GM19328 (cell line): ENCODE measurements around the gene STX3.
"Not testable (repeated sequence)": the region's sequence is repeated elsewhere in the genome, so short reads cannot be mapped to it uniquely, and the experiment has no call there.

Source experiments
- ATAC-seq: cut with Tn5 transposase; IDR thresholded peaks from one replicate; pipeline ENCODE4 v1.9.1; 2021; ENCODE audit warnings: mild to moderate bottlenecking, moderate library complexity; ENCODE audit not compliant: unreplicated experiment

The STX3 gene

GRCh38 chr11:59756845-59757244 is 1.7 kb downstream of the STX3 start:
- ATAC-seq: no peak

DNA sequence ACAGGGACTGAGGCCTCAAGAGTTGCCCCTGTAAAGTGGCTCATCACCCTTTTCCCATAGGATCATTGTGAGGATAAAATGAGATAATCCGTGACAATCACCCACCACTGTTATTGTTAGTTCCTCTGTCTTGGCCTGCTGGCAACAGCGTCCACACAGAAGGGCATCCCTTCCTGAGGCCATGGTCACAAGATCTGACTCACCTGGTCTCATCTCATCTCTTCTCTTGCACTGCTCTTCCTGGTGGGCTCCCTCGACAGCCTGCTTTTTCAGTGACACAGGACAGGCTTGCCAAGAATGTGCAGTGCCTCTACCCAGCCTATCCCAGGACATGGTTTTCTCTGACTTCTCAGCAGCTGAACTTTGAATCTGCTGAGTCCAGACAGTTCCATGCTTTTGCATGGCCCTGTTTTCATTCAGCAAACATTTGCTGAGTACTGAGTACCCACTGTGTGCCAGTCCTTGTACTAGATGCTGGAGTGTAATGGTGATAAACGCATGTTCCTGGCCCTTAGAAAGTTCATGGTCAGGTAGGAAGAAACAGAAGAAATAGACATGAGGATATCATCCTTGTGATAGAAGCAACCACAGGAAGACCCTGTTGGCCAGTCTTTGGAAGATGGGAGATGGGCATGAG is 3.3 kb downstream of the STX3 start:
- no peak for ATAC-seq

DNA sequence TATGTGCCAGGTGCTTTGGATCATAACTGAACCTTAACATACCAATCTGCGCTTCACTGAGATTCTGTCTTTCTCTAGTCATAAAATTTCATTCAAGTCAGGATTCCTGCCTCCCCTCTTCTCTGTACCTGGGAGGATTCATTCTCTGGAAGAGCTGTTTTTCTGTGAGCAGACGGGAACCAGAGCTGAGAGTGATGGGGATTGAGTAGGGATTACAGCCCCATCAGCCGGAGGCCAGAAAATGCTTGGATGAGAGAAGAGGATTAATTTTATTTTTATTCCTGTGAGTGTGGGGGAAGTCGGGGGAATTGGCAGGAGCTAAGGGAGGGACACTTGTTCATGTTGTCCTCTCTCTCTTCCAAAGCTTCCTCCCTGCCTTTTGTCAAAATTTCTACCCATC is 4.7 kb downstream of the STX3 start:
- ATAC-seq: no peak

GRCh38 chr11:59760771-59761170 is 5.6 kb downstream of the STX3 start:
- no peak for ATAC-seq

- ATAC-seq: no peak
Measured at GRCh38 chr11:59761993-59762392, 6.8 kb downstream of the STX3 start.

- no peak for ATAC-seq
Measured at GRCh38 chr11:59765068-59765735, 10.0 kb downstream of the STX3 start.

DNA sequence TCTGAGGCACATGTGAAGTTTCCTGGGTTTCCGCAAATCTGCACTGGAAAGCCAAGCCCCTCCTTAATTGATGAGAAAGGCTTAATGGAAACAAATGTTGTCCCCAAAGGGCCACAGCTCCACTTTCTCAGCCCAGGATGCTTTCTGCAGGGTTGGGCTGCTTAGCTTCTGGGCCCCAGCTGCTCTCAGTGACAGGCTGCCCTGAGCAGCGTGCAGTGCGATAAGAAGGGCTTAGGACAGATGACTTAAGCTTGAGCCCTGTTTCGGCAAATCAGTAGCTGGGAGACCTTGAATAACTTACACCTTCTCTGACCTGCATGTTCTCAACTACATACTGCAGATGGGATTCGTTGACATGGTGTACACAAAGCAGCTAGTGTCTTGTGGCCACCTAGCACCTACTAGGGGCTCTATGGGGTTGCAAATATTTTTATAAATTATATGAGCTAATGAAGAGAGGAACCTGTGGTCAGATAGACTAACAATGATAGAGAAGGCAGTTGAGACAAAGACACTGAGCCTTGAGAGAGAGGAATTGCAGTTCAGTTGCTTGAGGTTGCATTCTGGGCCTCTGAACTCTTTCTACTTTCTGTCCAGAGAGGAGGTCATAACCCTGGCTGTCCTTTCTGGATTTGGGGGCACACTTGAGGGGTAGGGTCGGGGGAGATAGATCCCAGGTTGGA is 11.5 kb downstream of the STX3 start:
- ATAC-seq: no peak

DNA sequence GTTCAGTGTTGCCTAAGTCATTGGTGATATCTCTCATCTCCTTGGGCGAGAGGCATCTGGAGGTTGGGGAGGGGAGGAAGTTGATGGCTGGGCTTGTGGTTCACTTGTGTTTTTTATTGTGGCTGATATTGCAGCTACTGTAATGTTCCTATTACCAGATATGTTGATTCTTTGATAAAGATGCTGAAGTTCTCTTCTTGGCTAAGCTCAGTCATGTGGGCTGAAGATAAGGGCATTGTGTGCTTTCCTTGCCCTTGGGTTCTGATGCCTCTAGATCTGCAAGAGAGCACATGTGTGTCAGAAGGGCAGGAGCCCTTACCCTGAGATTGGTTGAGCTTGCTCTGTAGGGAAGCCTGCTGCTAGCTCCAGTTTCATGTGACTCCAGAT is 12.0 kb downstream of the STX3 start:
- ATAC-seq: no peak

DNA sequence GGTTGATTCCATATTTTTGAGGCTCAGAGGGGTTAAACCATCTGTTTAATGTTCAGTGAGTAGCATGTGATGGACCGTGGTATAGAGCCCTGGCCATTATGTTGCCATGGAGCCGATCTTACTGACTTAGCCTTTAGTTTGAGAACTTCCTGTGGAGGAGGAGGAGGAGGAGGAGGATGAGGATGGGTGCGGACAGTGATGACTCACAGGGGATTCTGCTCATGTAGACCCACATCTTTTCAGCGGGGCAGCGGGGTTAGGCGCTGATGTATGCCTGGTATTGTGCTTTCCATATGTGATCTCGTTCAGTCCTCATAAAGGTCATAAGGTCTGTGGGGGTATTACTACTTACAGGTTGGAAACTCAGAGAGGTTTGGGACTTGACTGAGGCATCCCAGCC is 13.9 kb downstream of the STX3 start:
- no peak for ATAC-seq

- ATAC-seq: no peak
Measured at GRCh38 chr11:59769828-59770227, 14.7 kb downstream of the STX3 start.

DNA sequence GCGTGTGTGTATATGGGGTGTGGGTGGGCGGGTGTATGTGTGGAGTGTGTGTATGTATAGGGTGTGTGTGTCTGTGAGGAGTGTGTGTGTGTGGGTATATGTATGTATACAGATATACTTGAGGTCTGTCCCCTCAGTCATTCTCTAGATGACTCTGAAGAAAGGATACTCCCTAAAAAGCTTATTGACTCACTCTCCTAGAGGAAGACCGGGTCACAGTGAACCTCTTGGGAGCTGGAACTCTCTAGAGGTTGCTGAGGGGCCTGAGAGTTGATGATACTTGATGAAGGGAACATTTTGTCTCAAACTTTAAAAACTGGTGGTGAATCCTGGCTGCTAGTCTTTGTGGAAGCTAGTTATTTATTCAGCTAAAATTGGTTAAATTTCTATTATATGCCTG is 15.1 kb downstream of the STX3 start:
- no peak for ATAC-seq

DNA sequence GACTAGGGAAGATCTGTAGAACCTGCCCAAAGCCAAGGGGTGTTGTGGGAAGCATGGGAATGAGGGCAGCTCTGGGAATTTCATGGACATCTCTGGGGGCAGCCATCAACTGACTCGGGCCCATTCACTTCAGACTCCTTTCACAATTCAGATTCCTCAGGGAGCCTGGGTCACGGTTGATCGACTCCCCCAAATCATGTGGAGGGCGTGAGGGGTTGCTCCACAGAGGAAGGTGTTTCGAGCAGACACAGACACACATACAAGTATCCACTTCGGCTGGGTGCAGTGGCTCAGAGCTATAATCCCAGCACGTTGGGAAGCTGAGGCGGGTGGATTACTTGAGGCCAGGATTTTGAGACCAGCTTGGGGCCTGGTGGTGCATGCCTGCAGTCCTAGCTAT is 15.7 kb downstream of the STX3 start:
- ATAC-seq: no peak

- no peak for ATAC-seq
Measured at GRCh38 chr11:59771605-59772004, 16.4 kb downstream of the STX3 start.

- no peak for ATAC-seq
Measured at GRCh38 chr11:59773083-59773440, 17.9 kb downstream of the STX3 start.

GRCh38 chr11:59776210-59777066 is 21.3 kb downstream of the STX3 start:
- no peak for ATAC-seq

DNA sequence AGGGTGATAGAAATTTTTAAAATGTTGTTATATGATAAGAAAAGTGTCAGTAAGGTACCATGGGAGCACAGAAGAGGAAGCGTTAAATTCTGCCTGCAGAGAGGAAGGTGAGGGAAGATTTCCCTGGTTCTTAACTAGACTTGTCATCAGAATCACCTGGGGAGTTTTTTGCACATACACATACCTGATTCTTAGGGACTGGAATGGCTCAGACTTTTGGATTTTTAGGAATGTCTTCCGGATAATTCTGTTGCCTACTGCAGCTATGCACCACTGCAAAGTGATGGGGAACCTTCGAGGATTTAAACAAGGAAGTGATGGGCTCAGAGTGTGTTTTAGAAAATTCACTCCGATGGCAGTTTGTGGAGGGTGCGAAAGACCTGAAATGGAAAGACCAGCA is 21.9 kb downstream of the STX3 start:
- no peak for ATAC-seq

DNA sequence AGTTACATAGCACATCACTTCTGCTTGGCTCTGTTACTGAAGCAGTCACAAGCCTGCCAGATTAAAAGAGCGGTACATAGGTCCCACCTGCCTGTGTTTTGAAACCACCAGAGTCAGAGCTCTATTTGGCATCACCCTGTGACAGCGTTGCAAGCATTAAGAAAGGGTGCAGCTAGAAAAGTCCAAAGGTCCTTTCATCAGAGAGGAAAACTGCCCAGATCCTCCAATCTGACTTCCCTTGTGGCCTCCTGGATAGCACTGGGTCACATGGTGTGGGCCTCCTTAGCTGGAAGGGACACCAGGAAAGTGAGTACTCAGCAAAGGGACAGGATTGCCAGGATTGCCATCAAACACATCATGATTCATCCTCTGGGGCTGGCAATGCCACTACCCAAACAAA is 22.9 kb downstream of the STX3 start:
- ATAC-seq: no peak

- no peak for ATAC-seq
Measured at GRCh38 chr11:59779487-59779886, 24.3 kb downstream of the STX3 start.

GRCh38 chr11:59782080-59782479 is 26.9 kb downstream of the STX3 start:
- no peak for ATAC-seq

- no peak for ATAC-seq
Measured at GRCh38 chr11:59783632-59784090, 28.5 kb downstream of the STX3 start.

DNA sequence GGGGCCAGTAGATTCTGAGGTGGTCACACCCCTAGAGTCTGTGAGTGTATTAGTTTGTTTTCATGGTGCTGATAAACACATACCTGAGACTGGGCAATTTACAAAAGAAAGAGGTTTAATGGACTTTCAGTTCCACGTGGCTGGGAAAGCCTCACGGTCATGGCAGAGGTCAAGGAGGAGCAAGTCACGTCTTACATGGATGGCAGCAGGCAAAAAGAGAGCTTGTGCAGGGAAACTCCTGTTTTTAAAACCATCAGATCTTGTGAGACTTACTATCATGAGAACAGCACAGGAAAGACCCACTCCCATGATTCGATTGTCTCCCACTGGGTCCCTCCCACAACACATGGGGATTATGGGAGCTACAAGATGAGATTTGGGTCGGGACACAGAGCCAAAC is 29.3 kb downstream of the STX3 start:
- ATAC-seq: not testable (repeated sequence)
